Measurements from ENCODE around the gene PCDHA6. TPM values are rescaled to one million over a fixed set of nuclear protein-coding genes. Genes with fewer than 3 reads are reported as not detected.
"Not testable (repeated sequence)": the region's sequence is repeated elsewhere in the genome, so short reads cannot be mapped to it uniquely, and the experiment has no call there.

Gene PCDHA6
- total and polyA plus RNA-seq, 2 experiments from 2014 or later, result 2.1 to 5.2 TPM

DNA sequence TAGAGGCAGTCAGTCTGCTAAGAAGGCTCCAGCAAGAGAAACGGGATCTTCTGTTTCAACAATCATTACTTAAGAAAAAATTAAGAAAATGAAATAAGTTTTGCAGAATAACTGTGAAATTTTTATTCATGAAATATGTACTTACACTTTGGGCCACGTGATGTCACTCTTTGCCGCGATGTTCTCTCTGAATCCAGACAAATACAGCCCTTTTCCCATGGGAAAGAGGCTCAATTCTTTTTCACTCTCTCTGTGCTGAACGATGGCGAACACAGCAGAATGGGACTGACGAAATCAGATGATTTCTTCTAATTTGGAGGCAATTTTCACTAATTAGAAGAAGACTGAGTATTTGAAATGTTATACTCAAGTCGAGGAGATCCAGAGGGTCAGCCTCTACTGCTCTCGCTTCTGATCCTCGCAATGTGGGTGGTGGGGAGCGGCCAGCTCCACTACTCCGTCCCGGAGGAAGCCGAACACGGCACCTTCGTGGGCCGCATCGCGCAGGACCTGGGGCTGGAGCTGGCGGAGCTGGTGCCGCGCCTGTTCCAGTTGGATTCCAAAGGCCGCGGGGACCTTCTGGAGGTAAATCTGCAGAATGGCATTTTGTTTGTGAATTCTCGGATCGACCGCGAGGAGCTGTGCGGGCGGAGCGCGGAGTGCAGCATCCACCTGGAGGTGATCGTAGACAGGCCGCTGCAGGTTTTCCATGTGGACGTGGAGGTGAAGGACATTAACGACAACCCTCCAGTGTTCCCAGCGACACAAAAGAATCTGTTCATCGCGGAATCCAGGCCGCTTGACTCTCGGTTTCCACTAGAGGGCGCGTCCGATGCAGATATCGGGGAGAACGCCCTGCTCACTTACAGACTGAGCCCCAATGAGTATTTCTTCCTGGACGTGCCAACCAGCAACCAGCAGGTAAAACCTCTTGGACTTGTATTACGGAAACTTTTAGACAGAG, 20.7 kb downstream of the PCDHA6 start, which contains the start of gene PCDHA9:
Gene PCDHA9 (plus strand): TSS at position 244 of the 964 bp plus-strand sequence. CDS start 114 bp downstream, at position 358.
- H2AFZ ChIP-seq, result peak within 1 kb of the TSS; percentile 96

DNA sequence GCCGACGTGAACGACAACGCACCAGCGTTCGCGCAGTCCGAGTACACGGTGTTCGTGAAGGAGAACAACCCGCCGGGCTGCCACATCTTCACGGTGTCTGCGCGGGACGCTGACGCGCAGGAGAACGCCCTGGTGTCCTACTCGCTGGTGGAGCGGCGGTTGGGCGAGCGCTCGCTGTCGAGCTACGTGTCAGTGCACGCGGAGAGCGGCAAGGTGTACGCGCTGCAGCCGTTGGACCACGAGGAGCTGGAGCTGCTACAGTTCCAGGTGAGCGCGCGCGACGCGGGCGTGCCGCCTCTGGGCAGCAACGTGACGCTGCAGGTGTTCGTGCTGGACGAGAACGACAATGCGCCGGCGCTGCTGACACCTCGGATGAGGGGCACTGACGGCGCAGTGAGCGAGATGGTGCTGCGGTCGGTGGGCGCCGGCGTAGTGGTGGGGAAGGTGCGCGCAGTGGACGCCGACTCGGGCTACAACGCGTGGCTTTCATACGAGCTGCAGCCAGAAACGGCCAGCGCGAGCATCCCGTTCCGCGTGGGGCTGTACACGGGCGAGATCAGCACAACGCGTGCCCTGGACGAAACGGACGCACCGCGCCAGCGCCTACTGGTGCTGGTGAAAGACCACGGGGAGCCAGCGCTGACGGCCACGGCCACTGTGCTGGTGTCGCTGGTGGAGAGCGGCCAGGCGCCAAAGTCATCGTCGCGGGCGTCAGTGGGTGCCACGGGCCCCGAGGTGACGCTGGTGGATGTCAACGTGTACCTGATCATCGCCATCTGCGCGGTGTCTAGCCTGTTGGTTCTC, 22.3 kb downstream of the PCDHA6 start:
- not testable (repeated sequence) for H3K4me1 ChIP-seq (ENCODE audit: insufficient read depth); H3K27ac Mint-ChIP-seq; H3K4me3 ChIP-seq; H3K36me3 ChIP-seq (ENCODE audit: insufficient read depth); H3F3A ChIP-seq (replicated peaks; ENCODE audit: low read depth); H3K27me3 Mint-ChIP-seq (ENCODE audit: insufficient read depth, low read depth, poor library complexity); H3K4me3 Mint-ChIP-seq; H3K9me2 ChIP-seq (ENCODE audit: insufficient read depth); H3K4me1 Mint-ChIP-seq; H4K20me1 ChIP-seq (replicated peaks; ENCODE audit: insufficient read depth); H2AFZ ChIP-seq; H3K4me2 ChIP-seq; ATAC-seq; H3K27me3 ChIP-seq (ENCODE audit: insufficient read depth); DNase-seq (ENCODE audit: low spot score); H3K36me3 Mint-ChIP-seq (ENCODE audit: low read depth); H3K79me2 ChIP-seq (replicated peaks; ENCODE audit: insufficient read depth); H3K9me3 Mint-ChIP-seq; H3K27ac ChIP-seq (ENCODE audit: low read depth)

More for the DNA sequence above, 20.7 kb downstream of the PCDHA6 start, which contains the start of gene PCDHA9:
- H3K79me2 ChIP-seq (replicated peaks; ENCODE audit: insufficient read depth); H3K27ac ChIP-seq (ENCODE audit: low read depth); H3K9me2 ChIP-seq (ENCODE audit: insufficient read depth); H3K27me3 ChIP-seq (ENCODE audit: insufficient read depth); H3F3A ChIP-seq (replicated peaks; ENCODE audit: low read depth); H3K4me1 ChIP-seq (ENCODE audit: insufficient read depth); H3K4me1 Mint-ChIP-seq; H4K20me1 ChIP-seq (replicated peaks; ENCODE audit: insufficient read depth); H3K27me3 Mint-ChIP-seq (ENCODE audit: insufficient read depth, low read depth, poor library complexity); DNase-seq (ENCODE audit: low spot score); H3K36me3 ChIP-seq (ENCODE audit: insufficient read depth); H3K9me3 Mint-ChIP-seq; H3K36me3 Mint-ChIP-seq (ENCODE audit: low read depth); H3K27ac Mint-ChIP-seq: not testable (repeated sequence)
- H3K4me3 ChIP-seq, result peak within 1 kb of the TSS; percentile 70
- H3K4me3 Mint-ChIP-seq, result peak within 1 kb of the TSS; percentile 82
- TF ChIP-seq, protein P1, sequence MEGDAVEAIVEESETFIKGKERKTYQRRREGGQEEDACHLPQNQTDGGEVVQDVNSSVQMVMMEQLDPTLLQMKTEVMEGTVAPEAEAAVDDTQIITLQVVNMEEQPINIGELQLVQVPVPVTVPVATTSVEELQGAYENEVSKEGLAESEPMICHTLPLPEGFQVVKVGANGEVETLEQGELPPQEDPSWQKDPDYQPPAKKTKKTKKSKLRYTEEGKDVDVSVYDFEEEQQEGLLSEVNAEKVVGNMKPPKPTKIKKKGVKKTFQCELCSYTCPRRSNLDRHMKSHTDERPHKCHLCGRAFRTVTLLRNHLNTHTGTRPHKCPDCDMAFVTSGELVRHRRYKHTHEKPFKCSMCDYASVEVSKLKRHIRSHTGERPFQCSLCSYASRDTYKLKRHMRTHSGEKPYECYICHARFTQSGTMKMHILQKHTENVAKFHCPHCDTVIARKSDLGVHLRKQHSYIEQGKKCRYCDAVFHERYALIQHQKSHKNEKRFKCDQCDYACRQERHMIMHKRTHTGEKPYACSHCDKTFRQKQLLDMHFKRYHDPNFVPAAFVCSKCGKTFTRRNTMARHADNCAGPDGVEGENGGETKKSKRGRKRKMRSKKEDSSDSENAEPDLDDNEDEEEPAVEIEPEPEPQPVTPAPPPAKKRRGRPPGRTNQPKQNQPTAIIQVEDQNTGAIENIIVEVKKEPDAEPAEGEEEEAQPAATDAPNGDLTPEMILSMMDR (conservative IDR thresholded peaks at IDR 0.05; ENCODE audit: low read depth in 2 of 2), result peak; percentile 43 to 50; a peak in 3 of 4 replicates
- peak within 1 kb of the TSS; percentile 82 for H3K4me2 ChIP-seq
- peak; percentile 97 for ATAC-seq

DNA sequence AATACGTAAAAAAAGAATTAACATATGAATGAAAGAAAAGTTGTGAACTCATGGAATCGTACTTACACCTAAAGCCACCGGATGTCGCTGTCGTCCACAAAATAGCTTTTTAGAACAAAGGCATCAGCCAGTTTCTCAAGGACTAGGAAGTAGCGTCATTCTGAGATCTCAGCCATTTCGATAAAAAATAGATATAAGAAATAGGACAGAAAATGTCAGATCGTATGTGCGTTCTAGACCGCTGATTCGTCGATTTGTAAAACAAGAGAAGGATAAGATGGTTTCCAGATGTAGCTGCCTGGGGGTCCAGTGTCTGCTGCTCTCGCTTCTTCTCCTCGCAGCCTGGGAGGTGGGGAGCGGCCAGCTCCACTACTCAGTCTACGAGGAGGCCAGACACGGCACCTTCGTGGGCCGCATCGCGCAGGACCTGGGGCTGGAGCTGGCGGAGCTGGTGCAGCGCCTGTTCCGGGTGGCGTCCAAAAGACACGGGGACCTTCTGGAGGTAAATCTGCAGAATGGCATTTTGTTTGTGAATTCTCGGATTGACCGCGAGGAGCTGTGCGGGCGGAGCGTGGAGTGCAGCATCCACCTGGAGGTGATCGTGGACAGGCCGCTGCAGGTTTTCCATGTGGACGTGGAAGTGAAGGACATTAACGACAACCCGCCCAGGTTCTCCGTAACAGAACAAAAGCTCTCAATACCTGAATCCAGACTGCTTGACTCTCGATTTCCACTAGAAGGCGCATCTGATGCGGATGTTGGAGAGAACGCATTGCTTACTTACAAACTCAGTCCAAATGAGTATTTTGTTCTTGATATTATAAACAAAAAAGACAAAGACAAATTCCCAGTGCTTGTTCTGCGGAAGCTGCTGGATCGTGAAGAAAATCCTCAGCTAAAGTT, 28.3 kb downstream of the PCDHA6 start, which contains the start of gene PCDHA10:
Gene PCDHA10 (plus strand): TSS at position 126 of the 903 bp plus-strand sequence. CDS start 152 bp downstream, at position 278.
- TF ChIP-seq, protein P1 (conservative IDR thresholded peaks at IDR 0.05; ENCODE audit: low read depth in 2 of 2), result peak; percentile 77 to 85
- TF ChIP-seq NANOG (IDR thresholded peaks at IDR 0.05; ENCODE audit: borderline replicate concordance) (no peak), POLR2AphosphoS5 (IDR thresholded peaks at IDR 0.05; ENCODE audit: low read depth) (peak; percentile 60)
- Mint-ChIP-seq H3K4me3 (peak within 1 kb of the TSS; percentile 92), H3K4me1 (peaks cover 7% of the 10 kb centered on the region; the same call in 2 of the 3 replicates), H3K27ac (peak within 1 kb of the TSS; percentile 96), H3K27me3 (ENCODE audit: insufficient read depth, low read depth, poor library complexity) (peaks cover 5% of the 10 kb centered on the region), H3K36me3 (ENCODE audit: low read depth) (peaks cover 37% of the 10 kb centered on the region), H3K9me3 (peaks cover 26% of the 10 kb centered on the region)
- no peaks in the 10 kb centered on the region for H3K27me3 ChIP-seq (ENCODE audit: insufficient read depth)
- no peaks in the 10 kb centered on the region for H4K20me1 ChIP-seq (replicated peaks; ENCODE audit: insufficient read depth)
- 0 out of 2 replicates have a peak within 1 kb of the TSS, but pooled peaks have one; percentile 1 for H2AFZ ChIP-seq
- H3K27ac ChIP-seq (ENCODE audit: low read depth), result no peak within 1 kb of the TSS
- no peaks in the 10 kb centered on the region; the same call in 1 of the 2 replicates for H3K4me1 ChIP-seq (ENCODE audit: insufficient read depth)
- ATAC-seq, result peak; percentile 83
- peak within 1 kb of the TSS; percentile 71 for H3K4me2 ChIP-seq
- H3K36me3 ChIP-seq (ENCODE audit: insufficient read depth), result no peaks in the 10 kb centered on the region
- no peaks in the 10 kb centered on the region for H3K9me2 ChIP-seq (ENCODE audit: insufficient read depth)
- peak; percentile 90 for DNase-seq (ENCODE audit: low spot score)
- H3K4me3 ChIP-seq, result peak within 1 kb of the TSS; percentile 57
- no peaks in the 10 kb centered on the region for H3F3A ChIP-seq (replicated peaks; ENCODE audit: low read depth)
- peaks cover 15% of the 10 kb centered on the region for H3K79me2 ChIP-seq (replicated peaks; ENCODE audit: insufficient read depth)

Measured in GM23338 (cell line).